PFSK-1 (cell line): ENCODE results near the gene MGAT4A.

ENCODE experiments used
- FOXP2 ChIP-seq: optimal IDR thresholded peaks from 2 replicates; pipeline ENCODE3; 2011; ENCODE audit warnings: borderline replicate concordance, control low read depth, inconsistent platforms; ENCODE audit not compliant: insufficient read depth; ENCODE audit errors: extremely low read length, extremely low read depth
- POLR2AphosphoS5 ChIP-seq: IDR thresholded peaks from 2 replicates; pipeline ENCODE4 v1.6.1; 2012; ENCODE audit warnings: low read depth, mild to moderate bottlenecking, control low read depth, low read length, moderate library complexity
- REST ChIP-seq, 2 experiments: IDR thresholded peaks; 2 replicates each; pipeline versions ENCODE4 v1.6.1 to v1.8.0; 2011 to 2012; ENCODE audit warnings: low read depth in 2 of 2, low read length in 2 of 2, control low read depth in 1 of 2, inconsistent platforms in 1 of 2, mild to moderate bottlenecking in 1 of 2, moderate library complexity in 1 of 2; ENCODE audit not compliant: insufficient read depth in 1 of 2
- SIN3A ChIP-seq: IDR thresholded peaks from 2 replicates; pipeline ENCODE4 v1.6.1; 2012; ENCODE audit warnings: mild to moderate bottlenecking, low read length, moderate library complexity, borderline replicate concordance; ENCODE audit not compliant: insufficient read depth
- TAF1 ChIP-seq: IDR thresholded peaks from 2 replicates; pipeline ENCODE4 v1.6.1; 2012; ENCODE audit warnings: low read length, control low read depth, borderline replicate concordance; ENCODE audit not compliant: insufficient read depth

The MGAT4A gene

GRCh38 chr2:98604547-98604946 is 126.4 kb downstream of the MGAT4A start:
- TF ChIP-seq FOXP2 (no peak), SIN3A (no peak), POLR2AphosphoS5 (no peak), TAF1 (no peak), REST (IDR thresholded peaks at IDR 0.05; ENCODE audit: insufficient read depth in 1 of 2, low read depth in 2 of 2, low read length in 2 of 2) (no peak)

GRCh38 chr2:98601532-98602132 is 129.3 kb downstream of the MGAT4A start:
- TF ChIP-seq TAF1 (no peak), SIN3A (no peak), POLR2AphosphoS5 (no peak), FOXP2 (no peak), REST (IDR thresholded peaks at IDR 0.05; ENCODE audit: insufficient read depth in 1 of 2, low read depth in 2 of 2, low read length in 2 of 2) (no peak)

GRCh38 chr2:98598781-98599428 is 132.0 kb downstream of the MGAT4A start:
- TF ChIP-seq SIN3A, result no peak
- TF ChIP-seq FOXP2, result no peak
- no peak for TF ChIP-seq REST (IDR thresholded peaks at IDR 0.05; ENCODE audit: insufficient read depth in 1 of 2, low read depth in 2 of 2, low read length in 2 of 2)
- TF ChIP-seq TAF1, result no peak
- no peak for TF ChIP-seq POLR2AphosphoS5

- TF ChIP-seq POLR2AphosphoS5 (no peak), REST (IDR thresholded peaks at IDR 0.05; ENCODE audit: insufficient read depth in 1 of 2, low read depth in 2 of 2, low read length in 2 of 2) (no peak), FOXP2 (no peak), SIN3A (no peak), TAF1 (no peak)
Measured at GRCh38 chr2:98592565-98592964, 138.4 kb downstream of the MGAT4A start.

- TF ChIP-seq TAF1, result no peak
- no peak for TF ChIP-seq POLR2AphosphoS5
- TF ChIP-seq FOXP2, result no peak
- TF ChIP-seq SIN3A, result no peak
- TF ChIP-seq REST (IDR thresholded peaks at IDR 0.05; ENCODE audit: insufficient read depth in 1 of 2, low read depth in 2 of 2, low read length in 2 of 2), result no peak
Measured at GRCh38 chr2:98589489-98589888, 141.4 kb downstream of the MGAT4A start.
